WI38 (cell line): ENCODE measurements around the gene SHROOM4.

Experiments
- H3K4me3 ChIP-seq: 2 replicates; pipeline ENCODE4 v1.5.1; 2011; ENCODE audit warnings: low read depth, mild to moderate bottlenecking, control low read depth, low read length
- CTCF ChIP-seq: IDR thresholded peaks from 2 replicates; pipeline ENCODE4 v1.5.1; 2012; ENCODE audit warnings: low read depth, mild to moderate bottlenecking, control low read depth, low read length

Gene SHROOM4

GRCh38 chrX:50780144-50780543, 33.9 kb downstream of the SHROOM4 start:
- no peak overlapping the region for H3K4me3 ChIP-seq
- no peak for TF ChIP-seq CTCF

- no peak for TF ChIP-seq CTCF
- no peak overlapping the region for H3K4me3 ChIP-seq
These were observed 34.3 kb downstream of the SHROOM4 start for GRCh38 chrX:50779694-50780093.

- TF ChIP-seq CTCF, result no peak
- no peak overlapping the region for H3K4me3 ChIP-seq
These were observed 35.7 kb downstream of the SHROOM4 start for GRCh38 chrX:50778272-50778671.

- no peak overlapping the region for H3K4me3 ChIP-seq
- TF ChIP-seq CTCF, result no peak
These were observed 37.7 kb downstream of the SHROOM4 start for GRCh38 chrX:50776248-50776647.

GRCh38 chrX:50771382-50771781, 42.6 kb downstream of the SHROOM4 start:
- no peak overlapping the region for H3K4me3 ChIP-seq
- TF ChIP-seq CTCF, result no peak

- no peak overlapping the region for H3K4me3 ChIP-seq
- TF ChIP-seq CTCF, result no peak
These were observed 43.3 kb downstream of the SHROOM4 start for GRCh38 chrX:50770702-50771101.

- no peak for TF ChIP-seq CTCF
- no peak overlapping the region for H3K4me3 ChIP-seq
These were observed 44.5 kb downstream of the SHROOM4 start for GRCh38 chrX:50769389-50770063.
